HG02970 (cell line): ENCODE measurements around the gene FXYD7.

Experiments used
- ATAC-seq: cut with Tn5 transposase; IDR thresholded peaks from one replicate; pipeline ENCODE4 v1.9.1; 2021; ENCODE audit warnings: mild to moderate bottlenecking, moderate library complexity, moderate number of reproducible peaks; ENCODE audit not compliant: unreplicated experiment, low FRiP score

FXYD7 gene

GRCh38 chr19:35109395-35110112 lies 33.5 kb upstream of the FXYD7 start:
- ATAC-seq: no peak

- no peak for ATAC-seq
These were observed 32.1 kb upstream of the FXYD7 start for GRCh38 chr19:35110974-35111373.

- no peak for ATAC-seq
These were observed 29.9 kb upstream of the FXYD7 start for GRCh38 chr19:35112995-35113688.

GRCh38 chr19:35114353-35115176 lies 28.5 kb upstream of the FXYD7 start:
- ATAC-seq: no peak

GRCh38 chr19:35115177-35115951 lies 27.7 kb upstream of the FXYD7 start, which contains the start of gene FXYD3:
TSS of gene FXYD3 (plus strand) at chr19:35115823. CDS start at chr19:35119377, 3,554 bp downstream.
- ATAC-seq: no peak

- no peak for ATAC-seq
These were observed 26.8 kb upstream of the FXYD7 start for GRCh38 chr19:35116072-35116801.

GRCh38 chr19:35117116-35117515 lies 25.9 kb upstream of the FXYD7 start:
- no peak for ATAC-seq

GRCh38 chr19:35117799-35118198 lies 25.3 kb upstream of the FXYD7 start:
- ATAC-seq: no peak

- no peak for ATAC-seq
These were observed 24.6 kb upstream of the FXYD7 start for GRCh38 chr19:35118268-35119020.

GRCh38 chr19:35119091-35119490 lies 24.0 kb upstream of the FXYD7 start:
- no peak for ATAC-seq

- ATAC-seq: no peak
These were observed 23.4 kb upstream of the FXYD7 start for GRCh38 chr19:35119578-35120155.

GRCh38 chr19:35120492-35120891 lies 22.6 kb upstream of the FXYD7 start:
- ATAC-seq: no peak

GRCh38 chr19:35120898-35121297 lies 22.2 kb upstream of the FXYD7 start:
- ATAC-seq: no peak

- ATAC-seq: no peak
These were observed 20.1 kb upstream of the FXYD7 start for GRCh38 chr19:35122687-35123551.

- no peak for ATAC-seq
These were observed 19.5 kb upstream of the FXYD7 start for GRCh38 chr19:35123573-35123972.

- no peak for ATAC-seq
These were observed 18.7 kb upstream of the FXYD7 start for GRCh38 chr19:35124098-35125060.
